ENCODE measurements around the gene LRRC51. TPM values are rescaled to one million over a fixed set of nuclear protein-coding genes. Genes with fewer than 3 reads are reported as not detected.

LRRC51 gene
- total RNA-seq, 1 donor from 2014 or later = 4.4 TPM

- Mint-ChIP-seq H3K27me3 (ENCODE audit: low read depth, unreplicated experiment) (no peaks in the 10 kb centered on the region), H3K36me3 (ENCODE audit: low read depth, unreplicated experiment) (no peaks in the 10 kb centered on the region), H3K27ac (ENCODE audit: unreplicated experiment) (peak overlapping the region; percentile 43), H3K4me1 (ENCODE audit: low read depth, unreplicated experiment) (peaks cover 10% of the 10 kb centered on the region), H3K9me3 (ENCODE audit: unreplicated experiment) (no peaks in the 10 kb centered on the region), H3K4me3 (ENCODE audit: unreplicated experiment) (no peak overlapping the region)
- no peak overlapping the region for H3K4me2 ChIP-seq (ENCODE audit: low read length)
- no peak for FAIRE-seq
- no peaks in the 10 kb centered on the region for H4K20me1 ChIP-seq (ENCODE audit: insufficient read depth, low read length)
- no peaks in the 10 kb centered on the region for H3K4me1 ChIP-seq (ENCODE audit: insufficient read depth, low read length)
- TF ChIP-seq CTCF (IDR thresholded peaks at IDR 0.05; ENCODE audit: insufficient read depth, low read depth, low read length) = no peak
- no peak for TF ChIP-seq EZH2 (IDR thresholded peaks at IDR 0.05; ENCODE audit: insufficient read depth, low read length)
- H3K27ac ChIP-seq (ENCODE audit: low read depth, low read length) = peak overlapping the region; percentile 32
- no peaks in the 10 kb centered on the region for H3K9me3 ChIP-seq (ENCODE audit: insufficient read depth, low read depth, low read length)
- H3K4me3 ChIP-seq (ENCODE audit: insufficient read depth, low read depth, low read length) = no peak overlapping the region
- DNase-seq (ENCODE audit: low read depth) = peak; percentile 44
- no peaks in the 10 kb centered on the region for H3K27me3 ChIP-seq (ENCODE audit: insufficient read depth, low read length)
- H3K9ac ChIP-seq (ENCODE audit: low read length) = no peak overlapping the region
- no peak overlapping the region for H2AFZ ChIP-seq (ENCODE audit: low read depth, low read length)
- peaks cover 80% of the 10 kb centered on the region for H3K79me2 ChIP-seq (ENCODE audit: insufficient read depth, low read length)
- peaks cover 4% of the 10 kb centered on the region for H3K36me3 ChIP-seq (ENCODE audit: insufficient read depth, low read length)
These were observed 22.1 kb upstream of the LRRC51 start for GRCh38 chr11:72058416-72059034.

GRCh38 chr11:72061739-72062396 lies 18.8 kb upstream of the LRRC51 start:
- Histone ChIP-seq H3K79me2 (ENCODE audit: insufficient read depth, low read length) (peaks cover 75% of the 10 kb centered on the region), H3K4me1 (ENCODE audit: insufficient read depth, low read length) (peaks cover 4% of the 10 kb centered on the region), H3K4me3 (ENCODE audit: insufficient read depth, low read depth, low read length) (no peak overlapping the region), H4K20me1 (ENCODE audit: insufficient read depth, low read length) (no peaks in the 10 kb centered on the region), H2AFZ (ENCODE audit: low read depth, low read length) (no peak overlapping the region), H3K9me3 (ENCODE audit: insufficient read depth, low read depth, low read length) (no peaks in the 10 kb centered on the region), H3K27me3 (ENCODE audit: insufficient read depth, low read length) (no peaks in the 10 kb centered on the region), H3K36me3 (ENCODE audit: insufficient read depth, low read length) (peaks cover 4% of the 10 kb centered on the region), H3K27ac (ENCODE audit: low read depth, low read length) (no peak overlapping the region), H3K9ac (ENCODE audit: low read length) (no peak overlapping the region), H3K4me2 (ENCODE audit: low read length) (no peak overlapping the region)
- H3K27me3 Mint-ChIP-seq (ENCODE audit: low read depth, unreplicated experiment) = no peaks in the 10 kb centered on the region
- H3K4me1 Mint-ChIP-seq (ENCODE audit: low read depth, unreplicated experiment) = peaks cover 19% of the 10 kb centered on the region
- no peak overlapping the region for H3K4me3 Mint-ChIP-seq (ENCODE audit: unreplicated experiment)
- H3K36me3 Mint-ChIP-seq (ENCODE audit: low read depth, unreplicated experiment) = peaks cover 4% of the 10 kb centered on the region
- DNase-seq (ENCODE audit: low read depth) (no peak), FAIRE-seq (no peak)
- no peak for TF ChIP-seq CTCF (IDR thresholded peaks at IDR 0.05; ENCODE audit: insufficient read depth, low read depth, low read length)
- TF ChIP-seq EZH2 (IDR thresholded peaks at IDR 0.05; ENCODE audit: insufficient read depth, low read length) = no peak
- H3K27ac Mint-ChIP-seq (ENCODE audit: unreplicated experiment) = no peak overlapping the region
- H3K9me3 Mint-ChIP-seq (ENCODE audit: unreplicated experiment) = no peaks in the 10 kb centered on the region

GRCh38 chr11:72066855-72067254 lies 13.8 kb upstream of the LRRC51 start:
- no peak for FAIRE-seq
- Mint-ChIP-seq H3K9me3 (ENCODE audit: unreplicated experiment) (no peaks in the 10 kb centered on the region), H3K27me3 (ENCODE audit: low read depth, unreplicated experiment) (no peaks in the 10 kb centered on the region), H3K4me3 (ENCODE audit: unreplicated experiment) (peak overlapping the region; percentile 34), H3K27ac (ENCODE audit: unreplicated experiment) (peak overlapping the region; percentile 8), H3K36me3 (ENCODE audit: low read depth, unreplicated experiment) (peaks cover 4% of the 10 kb centered on the region), H3K4me1 (ENCODE audit: low read depth, unreplicated experiment) (peaks cover 52% of the 10 kb centered on the region)
- Histone ChIP-seq H3K9ac (ENCODE audit: low read length) (no peak overlapping the region), H3K27ac (ENCODE audit: low read depth, low read length) (no peak overlapping the region), H3K4me1 (ENCODE audit: insufficient read depth, low read length) (peaks cover 32% of the 10 kb centered on the region), H3K4me2 (ENCODE audit: low read length) (no peak overlapping the region), H3K36me3 (ENCODE audit: insufficient read depth, low read length) (no peaks in the 10 kb centered on the region), H3K9me3 (ENCODE audit: insufficient read depth, low read depth, low read length) (no peaks in the 10 kb centered on the region), H3K4me3 (ENCODE audit: insufficient read depth, low read depth, low read length) (no peak overlapping the region), H4K20me1 (ENCODE audit: insufficient read depth, low read length) (no peaks in the 10 kb centered on the region), H3K27me3 (ENCODE audit: insufficient read depth, low read length) (no peaks in the 10 kb centered on the region), H2AFZ (ENCODE audit: low read depth, low read length) (no peak overlapping the region), H3K79me2 (ENCODE audit: insufficient read depth, low read length) (peaks cover 83% of the 10 kb centered on the region)
- no peak for DNase-seq (ENCODE audit: low read depth)
- TF ChIP-seq EZH2 (IDR thresholded peaks at IDR 0.05; ENCODE audit: insufficient read depth, low read length) = no peak
- no peak for TF ChIP-seq CTCF (IDR thresholded peaks at IDR 0.05; ENCODE audit: insufficient read depth, low read depth, low read length)
